Liver (tissue), 3 donors: ENCODE measurements around the gene FOXN3.
"Not testable (repeated sequence)": the region's sequence is repeated elsewhere in the genome, so short reads cannot be mapped to it uniquely, and the experiment has no call there.

Experiments
- CTCF ChIP-seq: fragments of 150-350 bp; IDR thresholded peaks from 2 replicates; pipeline ENCODE4 v1.5.1; 2017; ENCODE audit warnings: improper control_type of control experiment, low read depth, low read length; ENCODE audit not compliant: missing input control
- GABPA ChIP-seq, 2 donors: IDR thresholded peaks in 1 of 2; conservative IDR thresholded peaks in 1 of 2; 2 replicates each; pipeline ENCODE4 v1.6.1; 2016; ENCODE audit warnings: antibody characterized with exemption in 2 of 2, mild to moderate bottlenecking in 1 of 2, moderate library complexity in 1 of 2
- HNF4A ChIP-seq, 2 donors: conservative IDR thresholded peaks; 2 replicates each; pipeline ENCODE4 v1.6.1; 2016; ENCODE audit warnings: antibody characterized with exemption in 2 of 2, mild to moderate bottlenecking in 2 of 2
- MAX ChIP-seq: IDR thresholded peaks from 2 replicates; pipeline ENCODE4 v1.6.1; 2016; ENCODE audit warnings: antibody characterized with exemption
- RAD21 ChIP-seq, 2 donors: IDR thresholded peaks; 2 replicates each; pipeline ENCODE4 v1.6.1; 2016; ENCODE audit warnings: antibody characterized with exemption in 2 of 2, mild to moderate bottlenecking in 2 of 2
- REST ChIP-seq: IDR thresholded peaks from 2 replicates; pipeline ENCODE4 v1.6.1; 2016; ENCODE audit warnings: antibody characterized with exemption, mild to moderate bottlenecking
- RXRA ChIP-seq, 2 donors: IDR thresholded peaks; 2 replicates each; pipeline ENCODE4 v1.6.1; 2017 to 2018; ENCODE audit warnings: antibody characterized with exemption in 2 of 2, mild to moderate bottlenecking in 1 of 2
- TAF1 ChIP-seq: conservative IDR thresholded peaks from 2 replicates; pipeline ENCODE4 v1.6.1; 2016; ENCODE audit warnings: antibody characterized with exemption, mild to moderate bottlenecking
- donor health status: healthy.
- donor health status: healthy.

DNA sequence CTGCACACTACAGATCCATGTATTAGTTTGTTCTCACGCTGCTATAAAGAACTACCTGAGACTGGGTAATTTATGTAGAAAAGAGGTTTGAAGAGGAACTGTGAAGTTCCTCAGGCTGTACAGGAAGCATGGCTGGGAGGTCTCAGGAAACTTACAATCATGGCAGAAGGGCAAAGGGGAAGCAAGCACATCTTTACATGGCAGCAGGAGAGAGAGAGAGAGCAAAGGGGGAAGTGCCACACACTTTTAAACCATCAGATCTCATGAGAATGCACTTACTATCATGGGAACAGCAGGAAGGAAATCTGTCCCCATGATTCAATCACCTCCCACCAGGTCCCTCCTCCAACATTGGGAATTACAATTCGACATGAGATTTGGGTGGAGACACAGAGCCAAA is 265.3 kb downstream of the FOXN3 start:
- TF ChIP-seq RXRA (IDR thresholded peaks at IDR 0.05); CTCF; HNF4A (conservative IDR thresholded peaks at IDR 0.05); RAD21 (IDR thresholded peaks at IDR 0.05); REST; GABPA (IDR thresholded peaks at IDR 0.05 in 1 of 2, conservative IDR thresholded peaks at IDR 0.05 in 1 of 2); TAF1; MAX: not testable (repeated sequence)
